Psoas muscle (tissue), 8 donors: ENCODE results near the gene MYL12B. TPM values are rescaled to one million over a fixed set of nuclear protein-coding genes. Genes with fewer than 3 reads are reported as not detected.
A peak's percentile ranks its signal among the peaks of the same experiment; 100 is the strongest.

Source experiments
- ATAC-seq, 4 donors: fragments of 200-7000 bp; cut with Tn5 transposase; one replicate each; pipeline ENCODE4 v1.9.1; 2020; ENCODE audit warnings: moderate library complexity in 3 of 4, mild to moderate bottlenecking in 2 of 4
- DNase-seq, 2 donors: peaks; one replicate each; pipeline ENCODE4 v3.0.0-alpha.2; 2020
- H3K27ac ChIP-seq: fragments of 200-600 bp; one replicate; pipeline ENCODE4 v1.8.0; 2022
- H3K27me3 ChIP-seq, 3 donors: fragments of 200-600 bp in 1 of 3; one replicate each; pipeline versions ENCODE4 v1.6.1 to v1.8.0; 2013 to 2022; ENCODE audit warnings: low read length in 2 of 3, mild to moderate bottlenecking in 2 of 3, moderate library complexity in 1 of 3; ENCODE audit not compliant: insufficient read depth in 3 of 3
- H3K36me3 ChIP-seq, 2 donors: fragments of 200-600 bp in 1 of 2; one replicate each; pipeline versions ENCODE4 v1.6.1 to v1.8.0; 2013 to 2022; ENCODE audit warnings: low read depth in 1 of 2, mild to moderate bottlenecking in 1 of 2, moderate library complexity in 1 of 2; ENCODE audit not compliant: insufficient read depth in 1 of 2
- H3K4me1 ChIP-seq: fragments of 200-600 bp; one replicate; pipeline ENCODE4 v1.8.0; 2022
- H3K4me3 ChIP-seq: fragments of 200-600 bp; one replicate; pipeline ENCODE4 v1.8.0; 2022; ENCODE audit warnings: mild to moderate bottlenecking
- H3K9me3 ChIP-seq: fragments of 200-600 bp; one replicate; pipeline ENCODE4 v1.8.0; 2022
- CTCF ChIP-seq: fragments of 200-600 bp; IDR thresholded peaks from one replicate; pipeline ENCODE4 v1.8.0; 2022; ENCODE audit warnings: antibody characterized with exemption
- WGBS, 3 donors: extraction: QIAGEN DNeasy Blood & Tissue Kit; methylation state at CpG; one replicate each; pipeline versions ENCODE4 v1.1.6 to v1.1.7; 2013; 5-methylcytosine and 5-hydroxymethylcytosine counted together
- intact Hi-C, 2 donors: fragments of 100-400 bp; cut with DNase I; formaldehyde crosslinking; loops; one replicate each; pipeline versions ENCODE4 v1.11.0 to v1.14.2; 2022
- polyA plus RNA-seq, 3 donors: library from polyadenylated mRNA; stranded (reverse); fragments of 200-250 nt; gene quantifications; one replicate each; pipeline ENCODE4 v1.2.3, GENCODE V29; 2013
- total RNA-seq, 4 donors: library from RNA; stranded (reverse); fragmentation: NEBNext Ultra II Directional in 2 of 4; extraction: Animal tissue kit (Norgen Biotek cat#: 25700) in 2 of 4; gene quantifications; one replicate each; pipeline versions ENCODE4 v1.2.1 to v1.2.4, GENCODE V29; 2021 to 2023
- donor health status: healthy with polysubstance abuse.
- donor health status: DM: no; HTN: no; CAD: no; lungs with moderate emphysema.
- donor health status: Bipolar disorder and iron deficiency.
- donor health status: healthy.
- donor health status: DM: yes; HTN: yes; CAD: no.
- donor health status: DM: no; HTN: no; CAD: no.
- donor health status: DM: no; HTN: no; CAD: no.
- donor health status: DM: yes; HTN: yes; CAD: no.

MYL12B gene
- total and polyA plus RNA-seq, 7 donors: 163 to 243 (median 193) TPM

- H3K36me3 ChIP-seq: no peaks in the 10 kb centered on the region
- H3K27me3 ChIP-seq: no peaks in the 10 kb centered on the region
- DNase-seq (no peak), ATAC-seq (peak in 2 of 4 donors; percentile 51 to 67)
- no peak overlapping the region for H3K4me3 ChIP-seq
- TF ChIP-seq CTCF: no peak
- no peaks in the 10 kb centered on the region for H3K9me3 ChIP-seq
- H3K4me1 ChIP-seq: peaks cover 22% of the 10 kb centered on the region
- H3K27ac ChIP-seq: no peak overlapping the region
- 92 to 98% (median 97%) methylated on average over 3 of the region's 3 CpGs for WGBS, 3 donors
- intact Hi-C loops: no loop called here
Measured at GRCh38 chr18:3225588-3225987, 36.3 kb upstream of the MYL12B start.

- TF ChIP-seq CTCF: no peak
- H3K4me1 ChIP-seq: peaks cover 17% of the 10 kb centered on the region
- H3K4me3 ChIP-seq: no peak overlapping the region
- ATAC-seq (peak in 3 of 4 donors; percentile 79 to 90 (median 84)), DNase-seq (no peak)
- no peak overlapping the region for H3K27ac ChIP-seq
- H3K9me3 ChIP-seq: no peaks in the 10 kb centered on the region
- H3K36me3 ChIP-seq: no peaks in the 10 kb centered on the region
- H3K27me3 ChIP-seq: no peaks in the 10 kb centered on the region
- WGBS, 3 donors: 74 to 89% (median 85%) methylated on average over 6 of the region's 6 CpGs
- intact Hi-C loops: no loop called here
Measured at GRCh38 chr18:3226048-3226447, 35.9 kb upstream of the MYL12B start.

GRCh38 chr18:3230401-3231334, 31.3 kb upstream of the MYL12B start:
- intact Hi-C loops: no loop called here
- no peaks in the 10 kb centered on the region for H3K4me1 ChIP-seq
- 86 to 89% (median 88%) methylated on average over 9 of the region's 9 CpGs for WGBS, 3 donors

GRCh38 chr18:3233004-3233403, 28.9 kb upstream of the MYL12B start:
- no peak for TF ChIP-seq CTCF
- Histone ChIP-seq H3K9me3 (no peaks in the 10 kb centered on the region), H3K27ac (no peak overlapping the region), H3K27me3 (no peaks in the 10 kb centered on the region), H3K4me1 (peaks cover 4% of the 10 kb centered on the region), H3K4me3 (no peak overlapping the region), H3K36me3 (no peaks in the 10 kb centered on the region)
- DNase-seq: no peak
- WGBS, 3 donors: 43 to 71% (median 59%) methylated on average over 1 of the region's 1 CpG
- peak in 1 of 4 donors; percentile 52 for ATAC-seq
- intact Hi-C loops: no loop called here

More at GRCh38 chr18:3230401-3231334, 31.3 kb upstream of the MYL12B start:
- no peak overlapping the region for H3K27ac ChIP-seq
- no peaks in the 10 kb centered on the region for H3K27me3 ChIP-seq
- no peaks in the 10 kb centered on the region for H3K36me3 ChIP-seq
- H3K9me3 ChIP-seq: no peaks in the 10 kb centered on the region
- DNase-seq (no peak), ATAC-seq (no peak)
- H3K4me3 ChIP-seq: no peak overlapping the region
- no peak for TF ChIP-seq CTCF
